Right lobe of liver (tissue), 4 donors: ENCODE data around the gene ZMYND8.

Source experiments
- CTCF ChIP-seq, 4 donors: fragments of 200-600 bp in 3 of 4; fragments of 450-650 bp in 1 of 4; IDR thresholded peaks; one replicate each; pipeline versions ENCODE4 v1.5.1 to v1.8.0; 2016 to 2022; ENCODE audit warnings: antibody characterized with exemption in 4 of 4, mild to moderate bottlenecking in 2 of 4
- POLR2A ChIP-seq: fragments of 450-650 bp; IDR thresholded peaks from one replicate; pipeline ENCODE4 v1.6.1; 2017; ENCODE audit warnings: antibody characterized with exemption, mild to moderate bottlenecking
- donor health status: DM: no; HTN: no; CAD: no.
- donor health status: DM: no; HTN: no; CAD: no.
- donor health status: DM: no; HTN: yes; CAD: no.

- TF ChIP-seq CTCF (IDR thresholded peaks at IDR 0.05) (no peak), POLR2A (no peak)
Observed at GRCh38 chr20:47235111-47235510, 121.4 kb downstream of the ZMYND8 start.
